GM20000 (cell line): Measurements from ENCODE around the gene TMEM107.

ENCODE experiments used
- DNase-seq: peaks from one replicate; pipeline ENCODE4 v3.0.0; 2012; ENCODE audit warnings: low spot score
- CTCF ChIP-seq: IDR thresholded peaks from 2 replicates; pipeline ENCODE4 v1.5.1; 2012; ENCODE audit warnings: mild to moderate bottlenecking, control low read depth; ENCODE audit errors: extremely low read depth, missing control alignments

The TMEM107 gene

GRCh38 chr17:8204761-8205555 lies 28.8 kb upstream of the TMEM107 start:
- TF ChIP-seq CTCF: no peak
- DNase-seq: no peak

- peak; percentile 73 for DNase-seq
- TF ChIP-seq CTCF: no peak
These were observed 16.1 kb upstream of the TMEM107 start for GRCh38 chr17:8192070-8192815.

- no peak for DNase-seq
- no peak for TF ChIP-seq CTCF
These were observed 14.3 kb upstream of the TMEM107 start for GRCh38 chr17:8190506-8190905.

- TF ChIP-seq CTCF: no peak
- DNase-seq: peak; percentile 92
These were observed 13.7 kb upstream of the TMEM107 start, which contains the start of gene BORCS6 for GRCh38 chr17:8189711-8190477. TSS of gene BORCS6 (minus strand) at chr17:8190180. CDS start at chr17:8190140, 40 bp downstream.

GRCh38 chr17:8189041-8189710 lies 13.0 kb upstream of the TMEM107 start:
- no peak for TF ChIP-seq CTCF

GRCh38 chr17:8188263-8188839 lies 12.2 kb upstream of the TMEM107 start:
- no peak for TF ChIP-seq CTCF
- DNase-seq: no peak

More at GRCh38 chr17:8189041-8189710, 13.0 kb upstream of the TMEM107 start:
- DNase-seq: no peak
